ENCODE results near the gene F2RL2. TPM values are rescaled to one million over a fixed set of nuclear protein-coding genes. Genes with fewer than 3 reads are reported as not detected.

F2RL2 gene
- total RNA-seq, 4 donors from 2014 or later = 2.8 to 7.1 (median 4.6) TPM

DNA sequence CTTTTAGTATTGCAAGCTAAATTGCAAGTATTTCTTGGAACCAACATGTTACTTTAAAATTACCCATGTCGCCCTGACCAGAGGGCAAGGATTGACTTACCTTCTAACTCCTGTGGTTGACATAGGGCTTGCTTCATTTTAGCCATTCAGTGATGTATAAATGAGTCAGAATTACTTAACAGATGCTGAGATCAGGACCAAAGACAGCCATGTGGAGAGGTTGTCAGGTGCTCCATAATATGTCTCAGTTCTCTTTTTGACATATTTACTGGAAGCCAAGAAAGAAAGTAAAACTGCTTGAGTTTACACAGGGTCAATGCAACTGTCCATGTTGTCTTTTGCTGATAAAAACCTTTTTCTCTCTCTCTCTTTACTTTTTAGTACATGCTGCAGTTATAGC is 33.2 kb downstream of the F2RL2 start:
- no peak for DNase-seq (ENCODE audit: extremely low spot score)
- Histone ChIP-seq H3K27ac (replicated peaks in 1 of 4) (no peak overlapping the region), H3K4me1 (no peaks in the 10 kb centered on the region), H3K36me3 (no peaks in the 10 kb centered on the region), H3K27me3 (no peaks in the 10 kb centered on the region), H3K9me3 (no peaks in the 10 kb centered on the region), H3K4me3 (no peak overlapping the region)
- 100% methylated on average over 1 of the region's 1 CpG for WGBS
- intact Hi-C loops (cut with DNase I) = no loop called here
- TF ChIP-seq POLR2AphosphoS5 (IDR thresholded peaks at IDR 0.05) (no peak), EP300 (IDR thresholded peaks at IDR 0.05) (no peak), POLR2A (IDR thresholded peaks at IDR 0.05; ENCODE audit: low read depth) (no peak)
- TF ChIP-seq, protein P1, sequence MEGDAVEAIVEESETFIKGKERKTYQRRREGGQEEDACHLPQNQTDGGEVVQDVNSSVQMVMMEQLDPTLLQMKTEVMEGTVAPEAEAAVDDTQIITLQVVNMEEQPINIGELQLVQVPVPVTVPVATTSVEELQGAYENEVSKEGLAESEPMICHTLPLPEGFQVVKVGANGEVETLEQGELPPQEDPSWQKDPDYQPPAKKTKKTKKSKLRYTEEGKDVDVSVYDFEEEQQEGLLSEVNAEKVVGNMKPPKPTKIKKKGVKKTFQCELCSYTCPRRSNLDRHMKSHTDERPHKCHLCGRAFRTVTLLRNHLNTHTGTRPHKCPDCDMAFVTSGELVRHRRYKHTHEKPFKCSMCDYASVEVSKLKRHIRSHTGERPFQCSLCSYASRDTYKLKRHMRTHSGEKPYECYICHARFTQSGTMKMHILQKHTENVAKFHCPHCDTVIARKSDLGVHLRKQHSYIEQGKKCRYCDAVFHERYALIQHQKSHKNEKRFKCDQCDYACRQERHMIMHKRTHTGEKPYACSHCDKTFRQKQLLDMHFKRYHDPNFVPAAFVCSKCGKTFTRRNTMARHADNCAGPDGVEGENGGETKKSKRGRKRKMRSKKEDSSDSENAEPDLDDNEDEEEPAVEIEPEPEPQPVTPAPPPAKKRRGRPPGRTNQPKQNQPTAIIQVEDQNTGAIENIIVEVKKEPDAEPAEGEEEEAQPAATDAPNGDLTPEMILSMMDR (IDR thresholded peaks at IDR 0.05) = no peak

DNA sequence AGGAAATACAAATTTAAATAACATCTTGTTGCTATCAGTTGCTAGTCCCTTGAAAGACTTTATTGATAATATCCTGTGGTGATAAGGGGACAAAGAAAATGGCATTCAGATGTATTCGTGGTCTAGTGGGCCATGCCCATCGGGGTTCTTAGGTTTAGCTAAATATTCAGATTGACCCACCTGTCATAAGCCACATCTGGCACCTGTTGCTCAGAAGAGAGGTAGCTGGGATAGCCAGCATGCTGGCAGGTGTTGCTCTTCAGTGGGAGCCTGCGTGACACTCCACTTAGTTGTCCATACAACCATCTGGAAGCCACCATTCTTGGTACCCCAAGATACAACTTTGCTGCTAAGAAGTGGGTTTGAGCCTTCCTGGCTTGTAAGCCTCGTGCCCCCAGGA is 36.7 kb downstream of the F2RL2 start:
- Histone ChIP-seq H3K27me3 (peaks cover 0 to 5% (median 0%) of the 10 kb centered on the region in 4 donors), H3K9me3 (no peaks in the 10 kb centered on the region), H3K4me1 (no peaks in the 10 kb centered on the region), H3K4me3 (no peak overlapping the region), H3K27ac (replicated peaks in 1 of 4) (no peak overlapping the region), H3K36me3 (no peaks in the 10 kb centered on the region)
- intact Hi-C loops (cut with DNase I) = no loop called here
- DNase-seq (ENCODE audit: extremely low spot score) = no peak
- WGBS = 92% methylated on average over 3 of the region's 4 CpGs
- no peak for TF ChIP-seq POLR2AphosphoS5 (IDR thresholded peaks at IDR 0.05)
- TF ChIP-seq EP300 (IDR thresholded peaks at IDR 0.05) = no peak
- TF ChIP-seq POLR2A (IDR thresholded peaks at IDR 0.05; ENCODE audit: low read depth) = no peak
- TF ChIP-seq, protein P1 (IDR thresholded peaks at IDR 0.05) = no peak

GRCh38 chr5:76585783-76586217 is 37.4 kb downstream of the F2RL2 start:
- Histone ChIP-seq H3K4me1 (no peaks in the 10 kb centered on the region), H3K9me3 (no peaks in the 10 kb centered on the region), H3K27ac (replicated peaks in 1 of 4) (no peak overlapping the region), H3K36me3 (no peaks in the 10 kb centered on the region), H3K4me3 (no peak overlapping the region), H3K27me3 (peaks cover 0 to 9% (median 0%) of the 10 kb centered on the region in 4 donors)
- WGBS = 75% methylated on average over 3 of the region's 3 CpGs
- TF ChIP-seq POLR2A (IDR thresholded peaks at IDR 0.05; ENCODE audit: low read depth) = no peak
- TF ChIP-seq EP300 (IDR thresholded peaks at IDR 0.05) = no peak
- no peak for TF ChIP-seq POLR2AphosphoS5 (IDR thresholded peaks at IDR 0.05)
- TF ChIP-seq, protein P1 (IDR thresholded peaks at IDR 0.05) = no peak
- DNase-seq (ENCODE audit: extremely low spot score) = no peak
- intact Hi-C loops (cut with DNase I) = no loop called here

DNA sequence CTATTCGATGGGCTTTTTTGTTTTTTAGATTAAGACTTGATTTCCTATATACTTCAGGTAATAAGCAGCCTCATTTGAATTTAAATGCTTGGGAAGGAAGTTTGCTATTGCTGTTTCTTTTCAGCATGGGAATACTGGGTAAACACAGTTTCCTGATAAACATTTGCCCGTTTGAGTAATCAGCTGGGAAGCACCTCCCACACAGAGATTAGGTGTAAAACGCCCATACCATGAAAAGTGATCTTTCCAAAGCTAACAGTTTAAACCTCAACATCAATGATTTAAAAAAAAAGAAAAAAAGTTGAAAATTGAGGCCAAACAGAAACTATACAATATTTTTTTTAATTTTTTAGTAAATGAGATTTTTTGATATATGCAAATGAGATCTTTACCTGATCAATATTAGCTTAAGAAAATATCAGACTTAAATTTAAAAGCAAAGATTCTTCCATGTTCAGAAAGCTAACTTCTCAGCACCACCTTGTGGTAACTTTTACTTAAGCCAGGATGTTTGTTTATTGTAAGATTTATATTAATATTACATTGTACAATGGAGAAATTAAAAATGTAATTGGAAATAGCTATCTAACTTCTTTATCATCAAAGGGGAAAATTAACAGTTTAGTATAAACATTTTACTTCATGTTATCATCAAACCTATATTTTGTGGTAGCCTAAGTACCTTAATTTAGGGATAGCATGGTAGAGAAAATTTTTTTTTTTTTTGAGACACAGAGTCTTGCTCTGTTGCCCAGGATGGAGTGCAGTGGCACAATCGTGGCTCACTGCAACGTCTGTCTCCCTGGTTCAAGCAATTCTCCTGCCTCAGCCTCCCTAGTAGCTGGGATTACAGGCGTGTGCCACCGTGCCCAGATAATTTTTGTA is 39.8 kb downstream of the F2RL2 start:
- Histone ChIP-seq H3K4me1 (no peaks in the 10 kb centered on the region), H3K9me3 (no peaks in the 10 kb centered on the region), H3K4me3 (no peak overlapping the region), H3K36me3 (no peaks in the 10 kb centered on the region), H3K27me3 (peaks cover 0 to 9% (median 0%) of the 10 kb centered on the region in 4 donors), H3K27ac (replicated peaks in 1 of 4) (no peak overlapping the region)
- intact Hi-C loops (cut with DNase I) = no loop called here
- DNase-seq (ENCODE audit: extremely low spot score) = no peak
- no peak for TF ChIP-seq POLR2AphosphoS5 (IDR thresholded peaks at IDR 0.05)
- no peak for TF ChIP-seq POLR2A (IDR thresholded peaks at IDR 0.05; ENCODE audit: low read depth)
- TF ChIP-seq EP300 (IDR thresholded peaks at IDR 0.05) = no peak
- TF ChIP-seq, protein P1 (IDR thresholded peaks at IDR 0.05) = peak; percentile 15 to 28 (median 27)
- 52% methylated on average over 7 of the region's 7 CpGs for WGBS

Data from esophagus muscularis mucosa (tissue), 4 donors.